Upper lobe of right lung (tissue), 1 donor: ENCODE data around the gene TDRD10. TPM values are rescaled to one million over a fixed set of nuclear protein-coding genes. Genes with fewer than 3 reads are reported as not detected.

ENCODE experiments used
- ATAC-seq: fragments of 200-7000 bp; cut with Tn5 transposase; one replicate; pipeline ENCODE4 v1.9.1; 2020; ENCODE audit warnings: mild to moderate bottlenecking, moderate library complexity
- DNase-seq: peaks from one replicate; pipeline ENCODE4 v3.0.0-alpha.2; 2020
- H3K27ac ChIP-seq: fragments of 200-600 bp; one replicate; pipeline ENCODE4 v1.8.0; 2022
- H3K27me3 ChIP-seq: fragments of 200-600 bp; one replicate; pipeline ENCODE4 v1.8.0; 2022; ENCODE audit warnings: mild to moderate bottlenecking
- H3K36me3 ChIP-seq: fragments of 200-600 bp; one replicate; pipeline ENCODE4 v1.8.0; 2022
- H3K4me1 ChIP-seq: fragments of 200-600 bp; one replicate; pipeline ENCODE4 v1.8.0; 2022
- H3K4me3 ChIP-seq: fragments of 200-600 bp; one replicate; pipeline ENCODE4 v1.8.0; 2022; ENCODE audit warnings: mild to moderate bottlenecking
- H3K9me3 ChIP-seq: fragments of 200-600 bp; one replicate; pipeline ENCODE4 v1.8.0; 2022
- CTCF ChIP-seq: fragments of 200-600 bp; IDR thresholded peaks from one replicate; pipeline ENCODE4 v1.8.0; 2022; ENCODE audit warnings: antibody characterized with exemption
- intact Hi-C: fragments of 100-400 bp; cut with DNase I; formaldehyde crosslinking; loops from one replicate; pipeline ENCODE4 v1.11.0; 2022
- total RNA-seq: library from RNA; stranded (reverse); fragmentation: NEBNext Ultra II Directional; extraction: Animal tissue kit (Norgen Biotek cat#: 25700); gene quantifications from one replicate; pipeline ENCODE4 v1.2.1, GENCODE V29; 2021
- donor health status: DM: no; HTN: yes; CAD: no; lungs with severe emphysema.

TDRD10 gene
- total RNA-seq, 1 donor from 2014 or later: 21.7 TPM

GRCh38 chr1:154547105-154547732, 45.2 kb downstream of the TDRD10 start:
- Histone ChIP-seq H3K9me3 (no peaks in the 10 kb centered on the region), H3K36me3 (peaks cover 41% of the 10 kb centered on the region), H3K4me3 (no peak overlapping the region), H3K27me3 (no peaks in the 10 kb centered on the region), H3K27ac (no peak overlapping the region), H3K4me1 (peaks cover 18% of the 10 kb centered on the region)
- ATAC-seq (no peak), DNase-seq (no peak)
- no peak for TF ChIP-seq CTCF
- intact Hi-C loops: loop anchor here (10.0 kb wide), 1 partner anchor 72 kb away; no protein-coding TSS in a partner anchor

- DNase-seq: no peak
- H3K4me1 ChIP-seq: peaks cover 18% of the 10 kb centered on the region
- no peak for ATAC-seq
- no peak for TF ChIP-seq CTCF
- H3K9me3 ChIP-seq: no peaks in the 10 kb centered on the region
- H3K36me3 ChIP-seq: peaks cover 49% of the 10 kb centered on the region
- intact Hi-C loops: loop anchor here (10.0 kb wide), 1 partner anchor 73 kb away; no protein-coding TSS in a partner anchor
- H3K27ac ChIP-seq: peak overlapping the region; percentile 0
- no peak overlapping the region for H3K4me3 ChIP-seq
- H3K27me3 ChIP-seq: no peaks in the 10 kb centered on the region
Measured at GRCh38 chr1:154548028-154548427, 46.0 kb downstream of the TDRD10 start.

GRCh38 chr1:154549202-154549770, 47.3 kb downstream of the TDRD10 start:
- Histone ChIP-seq H3K9me3 (no peaks in the 10 kb centered on the region), H3K27me3 (no peaks in the 10 kb centered on the region), H3K4me3 (no peak overlapping the region), H3K4me1 (peaks cover 18% of the 10 kb centered on the region), H3K27ac (peak overlapping the region; percentile 0), H3K36me3 (peaks cover 62% of the 10 kb centered on the region)
- DNase-seq: no peak
- no peak for TF ChIP-seq CTCF
- intact Hi-C loops: loop anchor here (10.0 kb wide), 1 partner anchor 74 kb away; no protein-coding TSS in a partner anchor
- no peak for ATAC-seq

GRCh38 chr1:154550070-154550469, 48.1 kb downstream of the TDRD10 start:
- H3K36me3 ChIP-seq: peaks cover 69% of the 10 kb centered on the region
- intact Hi-C loops: no loop called here
- H3K4me1 ChIP-seq: peaks cover 18% of the 10 kb centered on the region
- H3K27me3 ChIP-seq: no peaks in the 10 kb centered on the region
- H3K4me3 ChIP-seq: no peak overlapping the region
- H3K9me3 ChIP-seq: no peaks in the 10 kb centered on the region
- DNase-seq: no peak
- ATAC-seq: no peak
- no peak for TF ChIP-seq CTCF
- H3K27ac ChIP-seq: no peak overlapping the region

- intact Hi-C loops: no loop called here
- ATAC-seq: no peak
- H3K27me3 ChIP-seq: no peaks in the 10 kb centered on the region
- no peak overlapping the region for H3K27ac ChIP-seq
- TF ChIP-seq CTCF: no peak
- H3K4me3 ChIP-seq: no peak overlapping the region
- H3K4me1 ChIP-seq: peaks cover 18% of the 10 kb centered on the region
- no peaks in the 10 kb centered on the region for H3K9me3 ChIP-seq
- no peak for DNase-seq
- H3K36me3 ChIP-seq: peaks cover 75% of the 10 kb centered on the region
Measured at GRCh38 chr1:154550657-154551056, 48.6 kb downstream of the TDRD10 start.
